ENCODE measurements around the gene NDUFS7. TPM values are rescaled to one million over a fixed set of nuclear protein-coding genes. Genes with fewer than 3 reads are reported as not detected.

NDUFS7 gene
- polyA plus RNA-seq, 2 of the 4 experiments (the other 2 are of a cell fraction), result 19.3 to 68.9 TPM

GRCh38 chr19:1351381-1351851, 32.3 kb upstream of the NDUFS7 start (continued):
- TF ChIP-seq ELK1 (IDR thresholded peaks at IDR 0.05; ENCODE audit: low read depth, low read length) (no peak), RFX5 (IDR thresholded peaks at IDR 0.05) (no peak)

DNA sequence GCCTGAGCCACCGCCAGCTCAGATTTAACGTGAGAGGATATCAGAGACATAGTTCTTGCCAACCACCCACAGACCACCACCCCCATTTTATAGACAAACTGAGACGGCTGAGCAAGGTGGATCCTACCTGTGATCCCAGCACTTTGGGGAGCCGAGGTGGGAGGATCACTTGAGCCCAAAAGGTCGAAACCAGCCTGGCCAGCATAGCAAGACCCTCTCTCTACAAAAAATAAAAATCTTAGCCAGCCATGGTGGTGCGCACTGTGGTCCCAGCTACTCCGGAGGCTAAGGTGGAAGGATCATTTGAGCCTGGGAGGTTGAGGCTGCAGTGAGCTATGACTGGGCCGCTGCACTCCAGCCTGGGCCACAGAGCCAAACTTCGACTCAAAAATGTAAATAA, 30.6 kb upstream of the NDUFS7 start:
- Histone ChIP-seq H3K4me3 (no peak overlapping the region), H3K4me1 (peaks cover 13% of the 10 kb centered on the region), H3K27ac (no peak overlapping the region), H3K4me2 (no peak overlapping the region), H3K9me3 (no peaks in the 10 kb centered on the region)
- ATAC-seq (no peak), DNase-seq (ENCODE audit: low read depth in 1 of 2, low spot score in 1 of 2) (no peak), FAIRE-seq (no peak)
- no peak for TF ChIP-seq EHF (CRISPR knock-in tag; IDR thresholded peaks at IDR 0.05)
- TF ChIP-seq MYC (IDR thresholded peaks at IDR 0.05; ENCODE audit: borderline replicate concordance, low read length), result no peak
- TF ChIP-seq RCOR1 (IDR thresholded peaks at IDR 0.05; ENCODE audit: low read depth, low read length), result no peak
- TF ChIP-seq NR3C1 (IDR thresholded peaks at IDR 0.05), result no peak
- no peak for TF ChIP-seq HES2 (IDR thresholded peaks at IDR 0.05)
- TF ChIP-seq, protein P1, sequence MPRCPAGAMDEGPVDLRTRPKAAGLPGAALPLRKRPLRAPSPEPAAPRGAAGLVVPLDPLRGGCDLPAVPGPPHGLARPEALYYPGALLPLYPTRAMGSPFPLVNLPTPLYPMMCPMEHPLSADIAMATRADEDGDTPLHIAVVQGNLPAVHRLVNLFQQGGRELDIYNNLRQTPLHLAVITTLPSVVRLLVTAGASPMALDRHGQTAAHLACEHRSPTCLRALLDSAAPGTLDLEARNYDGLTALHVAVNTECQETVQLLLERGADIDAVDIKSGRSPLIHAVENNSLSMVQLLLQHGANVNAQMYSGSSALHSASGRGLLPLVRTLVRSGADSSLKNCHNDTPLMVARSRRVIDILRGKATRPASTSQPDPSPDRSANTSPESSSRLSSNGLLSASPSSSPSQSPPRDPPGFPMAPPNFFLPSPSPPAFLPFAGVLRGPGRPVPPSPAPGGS (IDR thresholded peaks at IDR 0.05), result no peak
- TF ChIP-seq, protein P2, sequence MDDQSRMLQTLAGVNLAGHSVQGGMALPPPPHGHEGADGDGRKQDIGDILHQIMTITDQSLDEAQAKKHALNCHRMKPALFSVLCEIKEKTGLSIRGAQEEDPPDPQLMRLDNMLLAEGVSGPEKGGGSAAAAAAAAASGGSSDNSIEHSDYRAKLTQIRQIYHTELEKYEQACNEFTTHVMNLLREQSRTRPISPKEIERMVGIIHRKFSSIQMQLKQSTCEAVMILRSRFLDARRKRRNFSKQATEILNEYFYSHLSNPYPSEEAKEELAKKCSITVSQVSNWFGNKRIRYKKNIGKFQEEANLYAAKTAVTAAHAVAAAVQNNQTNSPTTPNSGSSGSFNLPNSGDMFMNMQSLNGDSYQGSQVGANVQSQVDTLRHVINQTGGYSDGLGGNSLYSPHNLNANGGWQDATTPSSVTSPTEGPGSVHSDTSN (IDR thresholded peaks at IDR 0.05), result no peak
- TF ChIP-seq MAZ (IDR thresholded peaks at IDR 0.05; ENCODE audit: borderline replicate concordance, low read depth, low read length), result no peak
- TF ChIP-seq HOXA7 (CRISPR knock-in tag; IDR thresholded peaks at IDR 0.05), result no peak
- no peak for TF ChIP-seq EHMT2 (IDR thresholded peaks at IDR 0.05; ENCODE audit: low read depth)
- ChIA-PET CTCF (interaction anchor here (4.4 kb wide), 1 partner anchor 38 kb away, joined by 27 read pairs; no protein-coding TSS in a partner anchor), POLR2A (no interaction called here)
- 90% methylated on average over 9 of the region's 9 CpGs for WGBS (ENCODE audit: missing lambda C conversion rate)

- DNase-seq (ENCODE audit: low read depth in 1 of 2, low spot score in 1 of 2) (peak in 1 of 2 experiments; percentile 33), ATAC-seq (peak; percentile 38 to 80), FAIRE-seq (no peak)
- TF ChIP-seq, protein P3, sequence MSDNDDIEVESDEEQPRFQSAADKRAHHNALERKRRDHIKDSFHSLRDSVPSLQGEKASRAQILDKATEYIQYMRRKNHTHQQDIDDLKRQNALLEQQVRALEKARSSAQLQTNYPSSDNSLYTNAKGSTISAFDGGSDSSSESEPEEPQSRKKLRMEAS (IDR thresholded peaks at IDR 0.05), result no peak
- TF ChIP-seq, protein P1 (IDR thresholded peaks at IDR 0.05), result 0 out of 3 replicates have a peak, but pooled peaks have one; percentile 1
- TF ChIP-seq, protein P4, sequence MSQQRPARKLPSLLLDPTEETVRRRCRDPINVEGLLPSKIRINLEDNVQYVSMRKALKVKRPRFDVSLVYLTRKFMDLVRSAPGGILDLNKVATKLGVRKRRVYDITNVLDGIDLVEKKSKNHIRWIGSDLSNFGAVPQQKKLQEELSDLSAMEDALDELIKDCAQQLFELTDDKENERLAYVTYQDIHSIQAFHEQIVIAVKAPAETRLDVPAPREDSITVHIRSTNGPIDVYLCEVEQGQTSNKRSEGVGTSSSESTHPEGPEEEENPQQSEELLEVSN (IDR thresholded peaks at IDR 0.05; ENCODE audit: borderline replicate concordance, low read depth), result no peak
- peaks cover 13% of the 10 kb centered on the region for H3K4me1 ChIP-seq
- WGBS (ENCODE audit: missing lambda C conversion rate), result 5% methylated on average over 12 of the region's 61 CpGs
- H3K4me3 ChIP-seq, result peak overlapping the region; percentile 92
- H3K4me2 ChIP-seq, result peak overlapping the region; percentile 96
- H3K27ac ChIP-seq, result peak overlapping the region; percentile 94 to 100
- H3K9me3 ChIP-seq, result no peaks in the 10 kb centered on the region
- POLR2A ChIA-PET, result interaction anchor here (0.6 to 1.3 kb wide), 4 partner anchors 35 to 85 kb away, joined by 3 to 4 read pairs (median 3); partner anchors contain the start of gene FAM174C
- CTCF ChIA-PET, result interaction anchor here (0.9 to 4.4 kb wide), 5 partner anchors 23 to 76 kb away, joined by 3 to 27 read pairs (median 3); no protein-coding TSS in a partner anchor
Observed at GRCh38 chr19:1354970-1355567, 28.6 kb upstream of the NDUFS7 start.

Measured in A549 (cell line).